Measurements from ENCODE around the gene PXDN.

Gene PXDN

DNA sequence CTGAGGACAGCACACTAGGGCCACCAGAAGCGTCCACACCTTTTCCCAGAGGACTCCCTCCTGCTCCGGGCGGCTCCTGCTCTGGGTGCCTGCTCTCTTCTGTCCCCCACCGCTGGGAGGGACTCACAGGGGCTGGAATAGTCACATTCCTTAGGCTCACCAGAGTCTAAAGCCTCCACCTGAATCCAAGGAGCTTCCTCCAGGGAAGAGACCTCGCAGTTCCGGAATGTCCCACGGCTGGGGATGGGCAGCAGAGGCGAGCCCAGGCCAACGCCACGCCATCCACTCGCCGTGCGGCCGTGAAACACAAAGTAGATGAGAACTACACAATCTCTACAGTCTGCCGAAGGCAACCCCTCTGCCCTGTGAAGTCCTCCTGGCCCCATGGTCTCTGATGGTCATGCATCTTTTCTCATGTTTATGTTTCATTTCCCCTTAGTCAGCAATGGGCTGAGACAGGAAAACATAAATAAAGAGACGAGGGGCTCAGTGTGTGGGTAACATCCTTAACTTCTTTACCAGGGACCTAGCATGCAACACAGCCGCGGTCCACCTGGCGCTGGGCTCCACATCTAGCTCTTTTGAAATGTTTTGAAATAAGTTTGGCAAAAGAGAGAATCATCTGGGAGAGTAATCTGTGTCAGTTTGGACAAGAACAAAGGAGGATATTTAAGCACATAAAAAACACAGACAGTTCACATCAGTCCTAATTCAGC is 98.4 kb downstream of the PXDN start:
- peak overlapping the region; percentile 72 to 94 (median 93) for H3K27ac Mint-ChIP-seq
- TF ChIP-seq, protein P1, sequence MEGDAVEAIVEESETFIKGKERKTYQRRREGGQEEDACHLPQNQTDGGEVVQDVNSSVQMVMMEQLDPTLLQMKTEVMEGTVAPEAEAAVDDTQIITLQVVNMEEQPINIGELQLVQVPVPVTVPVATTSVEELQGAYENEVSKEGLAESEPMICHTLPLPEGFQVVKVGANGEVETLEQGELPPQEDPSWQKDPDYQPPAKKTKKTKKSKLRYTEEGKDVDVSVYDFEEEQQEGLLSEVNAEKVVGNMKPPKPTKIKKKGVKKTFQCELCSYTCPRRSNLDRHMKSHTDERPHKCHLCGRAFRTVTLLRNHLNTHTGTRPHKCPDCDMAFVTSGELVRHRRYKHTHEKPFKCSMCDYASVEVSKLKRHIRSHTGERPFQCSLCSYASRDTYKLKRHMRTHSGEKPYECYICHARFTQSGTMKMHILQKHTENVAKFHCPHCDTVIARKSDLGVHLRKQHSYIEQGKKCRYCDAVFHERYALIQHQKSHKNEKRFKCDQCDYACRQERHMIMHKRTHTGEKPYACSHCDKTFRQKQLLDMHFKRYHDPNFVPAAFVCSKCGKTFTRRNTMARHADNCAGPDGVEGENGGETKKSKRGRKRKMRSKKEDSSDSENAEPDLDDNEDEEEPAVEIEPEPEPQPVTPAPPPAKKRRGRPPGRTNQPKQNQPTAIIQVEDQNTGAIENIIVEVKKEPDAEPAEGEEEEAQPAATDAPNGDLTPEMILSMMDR (IDR thresholded peaks at IDR 0.05; ENCODE audit: unreplicated experiment in 3 of 3), result no peak
- H3K4me3 Mint-ChIP-seq, result peak overlapping the region in 2 of 3 experiments; percentile 14 to 55
- H3K36me3 Mint-ChIP-seq (ENCODE audit: low read depth), result peaks cover 75% of the 10 kb centered on the region
- no peaks in the 10 kb centered on the region for H3K27me3 Mint-ChIP-seq (ENCODE audit: low read depth)
- H3K4me1 Mint-ChIP-seq, result peaks cover 39% of the 10 kb centered on the region
- H3K9me3 Mint-ChIP-seq, result no peaks in the 10 kb centered on the region

DNA sequence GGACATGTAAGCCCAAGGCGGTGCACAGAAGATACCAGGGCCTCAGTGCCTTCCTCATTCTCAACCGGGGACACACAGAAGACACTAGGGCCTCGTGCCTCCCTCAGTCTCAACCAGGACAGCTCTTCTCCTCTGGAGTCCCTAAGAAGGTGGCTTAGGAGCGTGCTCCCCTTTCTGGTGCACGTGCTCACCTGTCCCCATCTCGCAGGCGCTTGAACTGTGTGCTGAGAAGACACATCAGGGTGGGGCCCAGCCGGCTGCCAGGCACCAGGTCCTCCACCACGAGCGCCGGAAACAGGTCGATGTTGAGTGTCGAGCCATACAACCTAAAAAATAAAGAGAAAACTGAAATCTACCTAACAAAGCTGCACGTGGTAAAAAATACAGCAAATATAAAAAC is 99.9 kb downstream of the PXDN start:
- peak overlapping the region in 2 of 3 experiments; percentile 32 to 71 for H3K27ac Mint-ChIP-seq
- no peak overlapping the region for H3K4me3 Mint-ChIP-seq
- peaks cover 30% of the 10 kb centered on the region for H3K4me1 Mint-ChIP-seq
- H3K27me3 Mint-ChIP-seq (ENCODE audit: low read depth), result no peaks in the 10 kb centered on the region
- no peaks in the 10 kb centered on the region for H3K9me3 Mint-ChIP-seq
- H3K36me3 Mint-ChIP-seq (ENCODE audit: low read depth), result peaks cover 67% of the 10 kb centered on the region
- TF ChIP-seq, protein P1 (IDR thresholded peaks at IDR 0.05; ENCODE audit: unreplicated experiment in 3 of 3), result no peak

DNA sequence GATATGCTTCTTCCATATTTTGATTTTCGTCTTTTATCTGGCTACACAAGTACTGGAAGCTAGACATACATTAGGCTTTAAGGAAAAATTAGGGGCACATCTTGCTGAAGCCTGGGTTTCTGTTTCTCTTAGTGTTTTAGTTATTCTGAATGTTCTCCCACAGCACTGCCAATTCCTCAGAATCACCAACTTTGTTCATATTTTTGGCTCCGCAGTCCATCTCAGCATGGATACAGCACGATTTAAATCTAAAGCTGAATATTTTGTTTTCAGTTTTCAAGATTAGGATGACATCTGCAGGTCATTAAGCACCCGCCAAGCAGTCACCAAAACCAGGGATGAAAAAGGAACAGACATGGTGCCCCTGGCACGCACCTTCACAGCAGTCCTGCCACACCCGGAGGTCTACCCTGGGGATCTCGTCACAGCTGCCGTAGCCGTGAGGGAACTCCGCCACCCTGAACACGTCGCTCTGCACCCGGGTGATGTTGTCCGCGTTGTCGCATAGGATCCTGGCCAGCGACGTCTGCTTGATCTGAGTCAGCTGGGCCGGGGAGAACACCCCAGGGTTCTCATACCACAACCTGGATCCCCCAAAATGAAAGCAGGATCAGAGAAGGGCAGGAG is 101.2 kb downstream of the PXDN start:
- Mint-ChIP-seq H3K27ac (peak overlapping the region; percentile 66 to 93 (median 89)), H3K36me3 (ENCODE audit: low read depth) (peaks cover 57% of the 10 kb centered on the region), H3K4me3 (no peak overlapping the region), H3K27me3 (ENCODE audit: low read depth) (no peaks in the 10 kb centered on the region), H3K9me3 (no peaks in the 10 kb centered on the region), H3K4me1 (peaks cover 30% of the 10 kb centered on the region)
- TF ChIP-seq, protein P1 (IDR thresholded peaks at IDR 0.05; ENCODE audit: unreplicated experiment in 3 of 3), result no peak

DNA sequence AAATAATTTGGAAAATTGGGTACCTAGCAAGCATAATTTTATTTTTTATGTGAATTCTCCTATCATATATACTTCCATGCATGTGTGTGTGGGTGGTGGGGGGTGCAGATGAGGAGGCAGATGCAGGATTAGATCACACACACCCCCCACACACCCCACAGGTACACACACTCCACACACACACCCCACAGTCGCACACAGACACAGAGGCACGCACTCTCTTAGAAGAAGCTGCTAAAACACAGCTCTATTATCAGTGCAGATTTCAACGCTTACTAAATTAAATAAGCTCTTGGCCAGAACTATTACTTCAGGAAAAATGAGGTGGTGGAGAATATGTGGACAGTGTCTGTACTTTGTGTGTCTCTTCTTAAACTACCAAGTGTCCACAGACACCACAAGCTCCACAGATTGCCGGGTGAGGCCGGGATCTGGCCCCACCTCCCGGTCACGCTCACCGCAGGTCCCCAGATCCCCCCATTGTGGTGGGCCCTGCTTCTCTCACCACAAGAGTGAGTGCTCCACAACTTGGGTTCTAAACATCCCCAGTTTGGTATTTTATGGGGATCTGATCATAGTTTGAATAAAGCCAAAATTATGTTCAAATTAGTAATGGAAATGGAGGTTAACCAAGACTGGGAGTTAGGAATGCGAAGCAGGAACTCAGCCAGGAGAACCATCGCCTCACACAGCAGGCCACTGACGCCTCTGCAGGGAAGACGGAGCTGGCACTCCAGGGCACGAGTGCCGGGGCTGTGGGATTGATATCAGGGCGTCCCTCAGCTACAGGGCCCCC is 102.1 kb downstream of the PXDN start:
- TF ChIP-seq, protein P1 (IDR thresholded peaks at IDR 0.05; ENCODE audit: unreplicated experiment in 3 of 3), result no peak
- Mint-ChIP-seq H3K4me3 (no peak overlapping the region), H3K9me3 (no peaks in the 10 kb centered on the region), H3K4me1 (peaks cover 30% of the 10 kb centered on the region), H3K27ac (peak overlapping the region; percentile 66 to 93 (median 89)), H3K27me3 (ENCODE audit: low read depth) (no peaks in the 10 kb centered on the region), H3K36me3 (ENCODE audit: low read depth) (peaks cover 52% of the 10 kb centered on the region)

DNA sequence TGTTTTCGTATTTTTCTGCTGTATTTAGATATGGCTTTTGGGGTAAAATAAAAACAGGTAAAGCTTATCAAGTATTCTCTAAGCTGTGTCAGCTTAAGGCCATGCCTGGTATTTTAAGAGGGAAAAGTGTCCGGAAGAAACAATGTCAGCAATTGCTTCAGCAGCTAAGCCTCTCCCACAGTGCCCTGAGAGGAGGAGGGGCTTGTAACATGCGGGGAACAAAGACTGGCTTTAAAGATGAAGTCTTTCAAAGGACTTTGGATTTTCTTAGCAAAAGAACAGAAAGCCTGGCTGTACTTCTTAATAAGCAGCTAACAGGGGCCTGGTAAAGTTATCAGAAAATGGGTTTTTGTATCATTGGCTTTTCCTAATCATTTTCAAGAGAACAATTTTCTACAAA is 102.8 kb downstream of the PXDN start:
- Mint-ChIP-seq H3K36me3 (ENCODE audit: low read depth) (peaks cover 54% of the 10 kb centered on the region), H3K4me1 (peaks cover 29% of the 10 kb centered on the region), H3K27me3 (ENCODE audit: low read depth) (no peaks in the 10 kb centered on the region), H3K4me3 (no peak overlapping the region), H3K27ac (peak overlapping the region; percentile 66 to 93 (median 89)), H3K9me3 (no peaks in the 10 kb centered on the region)
- TF ChIP-seq, protein P1 (IDR thresholded peaks at IDR 0.05; ENCODE audit: unreplicated experiment in 3 of 3), result no peak

Data from nephron (organoid).